Spleen (tissue), 11 donors: ENCODE data around the gene LGALS1. TPM values are rescaled to one million over a fixed set of nuclear protein-coding genes. Genes with fewer than 3 reads are reported as not detected.

Experiments
- DNase-seq: peaks from one replicate; pipeline ENCODE4 v3.0.0-alpha.2; 2020
- H3K27ac ChIP-seq, 8 donors: fragments of 200-600 bp; sonication (generic) in 7 of 8; 1 replicate in 4 of 8; 2 replicates in 4 of 8; pipeline versions ENCODE4 v1.5.0 to v1.8.0; 2016 to 2021; ENCODE audit warnings: inconsistent platforms in 4 of 8, mild to moderate bottlenecking in 4 of 8, moderate library complexity in 1 of 8
- H3K27me3 ChIP-seq, 7 donors: fragments of 200-600 bp; sonication (generic) in 6 of 7; replicated peaks in 1 of 7; 1 replicate in 4 of 7; 2 replicates in 3 of 7; pipeline versions ENCODE4 v1.5.0 to v1.8.0; 2016 to 2021; ENCODE audit warnings: inconsistent platforms in 3 of 7, mild to moderate bottlenecking in 1 of 7
- H3K36me3 ChIP-seq, 6 donors: fragments of 200-600 bp; sonication (generic) in 5 of 6; 1 replicate in 4 of 6; 2 replicates in 2 of 6; pipeline versions ENCODE4 v1.5.0 to v1.8.0; 2016 to 2021; ENCODE audit warnings: inconsistent platforms in 2 of 6
- H3K4me1 ChIP-seq, 6 donors: fragments of 200-600 bp; sonication (generic) in 5 of 6; 1 replicate in 3 of 6; 2 replicates in 3 of 6; pipeline versions ENCODE4 v1.5.0 to v1.8.0; 2016 to 2021; ENCODE audit warnings: inconsistent platforms in 3 of 6
- H3K4me3 ChIP-seq, 8 donors: fragments of 200-600 bp; sonication (generic) in 7 of 8; 1 replicate in 4 of 8; 2 replicates in 4 of 8; pipeline versions ENCODE4 v1.5.0 to v1.8.0; 2016 to 2021; ENCODE audit warnings: inconsistent platforms in 4 of 8, mild to moderate bottlenecking in 4 of 8, moderate library complexity in 2 of 8
- H3K9me3 ChIP-seq, 8 donors: fragments of 200-600 bp; sonication (generic) in 7 of 8; 1 replicate in 4 of 8; 2 replicates in 4 of 8; pipeline versions ENCODE4 v1.5.0 to v1.8.0; 2016 to 2021; ENCODE audit warnings: inconsistent platforms in 4 of 8
- POLR2A ChIP-seq, 3 donors: fragments of 450-650 bp; IDR thresholded peaks; one replicate each; pipeline ENCODE4 v1.5.1; 2017; ENCODE audit warnings: antibody characterized with exemption in 3 of 3, mild to moderate bottlenecking in 1 of 3
- POLR2AphosphoS5 ChIP-seq, 3 donors: sonication (generic); formaldehyde crosslinking; IDR thresholded peaks; one replicate each; pipeline ENCODE4 v1.5.1; 2017; ENCODE audit warnings: antibody characterized with exemption in 3 of 3
- WGBS, 5 donors: extraction: QIAGEN DNeasy Blood & Tissue Kit in 3 of 5; methylation state at CpG; one replicate each; pipeline versions ENCODE4 v1.1.5 to v1.1.7; 2013 to 2018; 5-methylcytosine and 5-hydroxymethylcytosine counted together
- intact Hi-C: fragments of 100-400 bp; cut with DNase I; formaldehyde crosslinking; loops from one replicate; pipeline ENCODE4 v1.15.0; 2023; ENCODE audit warnings: low total_unique reads
- polyA plus RNA-seq, 3 donors: library from polyadenylated mRNA; stranded (reverse); fragments of 200-250 nt; gene quantifications; one replicate each; pipeline ENCODE4 v1.2.1, GENCODE V29; 2013
- total RNA-seq, 7 donors: library from RNA; depleted of rRNA in 3 of 7; stranded (reverse); fragments of >200 nt in 3 of 7; fragmentation: NEBNext Ultra II Directional in 4 of 7; extraction: Animal tissue kit (Norgen Biotek cat#: 25700) in 4 of 7; gene quantifications; one replicate each; pipeline versions ENCODE4 v1.1.0 to v1.2.1, GENCODE V29; 2016 to 2021
- TF ChIP-seq, protein P1 (sequence below), 11 experiments: fragments of 200-600 bp in 7 of 11; fragments of 450-650 bp in 4 of 11; sonication (generic) in 4 of 11; IDR thresholded peaks in 8 of 11; conservative IDR thresholded peaks in 3 of 11; 1 replicate in 7 of 11; 2 replicates in 4 of 11; pipeline versions ENCODE4 v1.4.0 to v1.8.0; 2016 to 2021; ENCODE audit warnings: antibody characterized with exemption in 11 of 11, inconsistent platforms in 4 of 11, mild to moderate bottlenecking in 1 of 11
- donor health status: healthy with polysubstance abuse.
- donor health status: DM: no; HTN: no; CAD: no; lungs with moderate emphysema.
- donor health status: DM: no; HTN: no; CAD: no.
- donor health status: Bipolar disorder and iron deficiency.
- donor health status: healthy.
- donor health status: DM: no; HTN: no; CAD: no.
- donor health status: DM: yes; HTN: yes; CAD: no.

The LGALS1 gene
- total and polyA plus RNA-seq, 10 donors = 158 to 544 (median 394) TPM

DNA sequence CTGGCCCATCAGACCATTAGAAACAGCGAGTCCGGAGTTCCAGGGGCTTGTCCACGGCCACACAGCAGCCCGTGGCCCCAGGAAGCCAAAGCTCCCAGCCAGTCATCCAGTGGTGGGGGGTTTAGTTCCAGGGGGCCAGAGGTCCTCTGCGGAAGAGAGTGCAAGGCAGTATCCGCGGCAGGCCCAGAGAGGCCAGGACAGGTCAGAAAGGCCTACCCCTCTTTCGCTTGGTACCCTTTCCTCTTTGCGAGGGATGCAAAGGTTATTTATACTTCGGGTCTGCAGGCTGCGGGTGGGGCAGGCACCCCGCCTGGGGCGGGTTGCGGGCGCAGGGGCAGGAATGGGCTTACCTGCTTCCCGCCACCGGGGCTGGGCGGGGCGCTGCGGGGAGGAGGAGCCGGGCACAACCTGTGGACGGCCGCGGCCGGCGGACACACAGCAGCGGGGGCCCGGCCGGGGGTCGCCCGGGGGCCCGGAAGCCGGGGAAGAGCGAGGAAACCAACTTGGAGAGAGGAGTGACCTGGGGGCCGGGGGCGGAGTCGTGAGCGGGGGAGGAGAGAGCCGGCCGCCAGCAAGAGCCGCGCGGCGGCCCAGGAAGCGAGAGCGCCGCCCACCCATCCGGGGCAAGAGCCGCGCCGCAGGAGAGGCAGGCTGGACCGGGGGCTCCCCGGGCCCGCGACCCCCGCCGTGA is 36.2 kb upstream of the LGALS1 start, which contains the start of gene SH3BP1:
SH3BP1 (plus strand) TSS at position 600 of the 691 bp plus-strand sequence. CDS start 119 bp downstream, outside the sequence.
- H3K4me1 ChIP-seq = peaks cover 61 to 100% (median 94%) of the 10 kb centered on the region in 6 donors
- H3K9me3 ChIP-seq = no peaks in the 10 kb centered on the region
- intact Hi-C loops = no loop called here
- DNase-seq = peak; percentile 94
- H3K27ac ChIP-seq = peak within 1 kb of the TSS; percentile 83 to 96 (median 90)
- peaks cover 0 to 34% (median 25%) of the 10 kb centered on the region in 6 donors for H3K36me3 ChIP-seq
- H3K4me3 ChIP-seq = peak within 1 kb of the TSS; percentile 56 to 92 (median 69)
- WGBS, 5 donors = 5 to 28% (median 6%) methylated on average over 11 to 57 of the region's 57 CpGs
- H3K27me3 ChIP-seq = peaks cover 0 to 8% (median 0%) of the 10 kb centered on the region in 7 donors
- TF ChIP-seq POLR2AphosphoS5 (IDR thresholded peaks at IDR 0.05) = peak in 2 of 3 donors; percentile 61 to 70
- no peak for TF ChIP-seq POLR2A (IDR thresholded peaks at IDR 0.05)
- TF ChIP-seq, protein P1, sequence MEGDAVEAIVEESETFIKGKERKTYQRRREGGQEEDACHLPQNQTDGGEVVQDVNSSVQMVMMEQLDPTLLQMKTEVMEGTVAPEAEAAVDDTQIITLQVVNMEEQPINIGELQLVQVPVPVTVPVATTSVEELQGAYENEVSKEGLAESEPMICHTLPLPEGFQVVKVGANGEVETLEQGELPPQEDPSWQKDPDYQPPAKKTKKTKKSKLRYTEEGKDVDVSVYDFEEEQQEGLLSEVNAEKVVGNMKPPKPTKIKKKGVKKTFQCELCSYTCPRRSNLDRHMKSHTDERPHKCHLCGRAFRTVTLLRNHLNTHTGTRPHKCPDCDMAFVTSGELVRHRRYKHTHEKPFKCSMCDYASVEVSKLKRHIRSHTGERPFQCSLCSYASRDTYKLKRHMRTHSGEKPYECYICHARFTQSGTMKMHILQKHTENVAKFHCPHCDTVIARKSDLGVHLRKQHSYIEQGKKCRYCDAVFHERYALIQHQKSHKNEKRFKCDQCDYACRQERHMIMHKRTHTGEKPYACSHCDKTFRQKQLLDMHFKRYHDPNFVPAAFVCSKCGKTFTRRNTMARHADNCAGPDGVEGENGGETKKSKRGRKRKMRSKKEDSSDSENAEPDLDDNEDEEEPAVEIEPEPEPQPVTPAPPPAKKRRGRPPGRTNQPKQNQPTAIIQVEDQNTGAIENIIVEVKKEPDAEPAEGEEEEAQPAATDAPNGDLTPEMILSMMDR (IDR thresholded peaks at IDR 0.05 in 8 of 11, conservative IDR thresholded peaks at IDR 0.05 in 3 of 11) = peak in 2 of 11 experiments; percentile 14 to 32

DNA sequence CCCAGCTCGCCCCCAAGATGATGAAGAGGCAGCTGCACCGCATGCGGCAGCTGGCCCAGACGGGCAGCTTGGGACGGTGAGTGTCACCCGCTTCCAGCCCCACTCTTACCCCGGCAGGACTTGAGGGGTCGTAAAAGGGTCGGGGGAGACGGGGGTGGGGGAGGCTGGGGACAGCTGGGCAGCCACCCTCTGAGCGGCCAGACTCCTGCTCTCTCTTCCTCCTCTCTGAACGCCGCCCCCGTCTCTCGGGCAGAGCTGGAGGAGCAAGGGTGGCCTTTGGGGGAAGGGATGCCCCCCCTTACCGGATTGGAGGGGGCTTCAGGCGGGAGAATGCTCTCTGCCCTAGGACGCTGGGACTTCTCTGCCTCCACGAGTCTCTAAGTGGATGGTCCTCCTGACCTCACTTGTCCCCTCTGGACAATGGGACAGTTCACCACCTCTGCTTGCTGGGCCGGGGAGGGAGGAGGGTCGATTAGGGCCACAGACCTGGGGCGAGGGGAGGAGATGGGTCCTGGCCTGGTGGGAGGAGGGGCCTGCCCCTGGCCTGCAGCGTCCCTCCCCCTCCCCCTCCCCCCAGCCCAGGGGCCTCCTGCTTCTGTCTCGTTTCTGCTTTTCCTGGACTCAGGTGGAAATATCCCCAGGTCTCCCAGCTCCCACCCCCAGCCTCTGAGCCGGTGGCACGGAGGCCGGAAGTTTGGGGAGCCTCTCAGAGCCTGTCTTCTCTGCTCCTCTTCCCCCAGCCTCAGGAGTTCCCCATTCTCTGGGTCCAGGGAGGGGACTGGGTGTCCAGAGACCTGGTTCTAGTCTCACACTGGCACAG is 35.5 kb upstream of the LGALS1 start:
- Histone ChIP-seq H3K36me3 (peaks cover 0 to 42% (median 32%) of the 10 kb centered on the region in 6 donors), H3K27ac (peak overlapping the region; percentile 83 to 96 (median 90)), H3K4me3 (peak overlapping the region; percentile 56 to 92 (median 69)), H3K9me3 (no peaks in the 10 kb centered on the region), H3K4me1 (peaks cover 53 to 100% (median 86%) of the 10 kb centered on the region in 6 donors), H3K27me3 (peaks cover 0 to 8% (median 0%) of the 10 kb centered on the region in 7 donors)
- DNase-seq = peak; percentile 85
- intact Hi-C loops = loop anchor here (5.0 kb wide), 1 partner anchor 42 kb away; no protein-coding TSS in a partner anchor
- 2 to 6% (median 3%) methylated on average over 10 to 27 of the region's 27 CpGs for WGBS, 5 donors
- peak in 2 of 3 donors; percentile 8 to 45 for TF ChIP-seq POLR2AphosphoS5 (IDR thresholded peaks at IDR 0.05)
- TF ChIP-seq POLR2A (IDR thresholded peaks at IDR 0.05) = no peak

DNA sequence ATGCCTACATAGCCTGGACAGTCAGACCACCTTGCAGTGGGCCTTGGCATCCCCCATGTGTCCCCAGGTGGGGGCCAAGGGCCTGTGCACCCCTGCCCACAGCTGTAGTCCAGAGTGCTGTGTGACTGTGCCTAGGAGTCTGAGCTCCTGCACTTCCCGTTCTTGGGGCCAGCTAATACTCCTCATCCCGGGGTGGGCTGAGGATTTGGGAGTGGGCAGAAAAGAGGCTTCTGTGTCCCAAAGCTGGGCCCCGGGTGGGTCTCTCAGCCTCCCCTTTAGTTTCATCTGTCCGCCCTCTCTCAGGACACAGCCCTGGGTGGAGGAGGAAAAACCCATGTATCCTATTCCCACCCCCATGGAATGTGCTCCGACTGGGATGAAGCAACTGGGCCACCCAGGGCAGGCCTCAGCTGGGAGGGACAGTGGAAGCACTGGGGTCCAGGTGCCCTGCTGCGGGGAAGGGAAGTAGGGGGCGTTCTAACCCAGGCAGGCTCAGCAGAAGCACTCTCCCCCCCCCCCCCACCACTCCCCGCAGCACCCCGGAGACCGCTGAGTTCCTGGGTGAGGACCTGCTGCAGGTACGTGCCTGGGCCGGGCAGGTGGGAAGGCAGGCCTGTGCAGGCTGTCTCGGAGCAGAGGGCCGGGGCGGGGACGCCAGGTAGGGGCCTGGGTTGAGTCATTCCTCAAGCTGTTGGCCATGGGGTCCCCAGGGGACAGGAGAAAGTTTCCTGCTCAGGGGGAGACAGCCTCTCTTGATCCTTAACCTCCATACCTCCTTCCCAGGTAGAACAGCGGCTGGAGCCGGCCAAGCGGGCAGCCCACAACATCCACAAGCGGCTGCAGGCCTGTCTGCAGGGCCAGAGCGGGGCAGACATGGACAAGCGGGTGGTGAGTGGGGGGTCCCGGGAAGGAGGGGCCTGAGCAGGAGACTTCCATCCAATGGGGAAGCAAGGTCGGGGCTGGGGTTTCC is 34.6 kb upstream of the LGALS1 start:
- intact Hi-C loops = loop anchor here (5.0 kb wide), 1 partner anchor 41 kb away; no protein-coding TSS in a partner anchor
- DNase-seq = peak; percentile 84
- 63 to 73% (median 66%) methylated on average over 21 to 24 of the region's 24 CpGs for WGBS, 5 donors
- Histone ChIP-seq H3K27me3 (peaks cover 0 to 8% (median 0%) of the 10 kb centered on the region in 7 donors), H3K4me3 (peak overlapping the region; percentile 56 to 92 (median 69)), H3K27ac (peak overlapping the region; percentile 83 to 96 (median 90)), H3K36me3 (peaks cover 0 to 50% (median 41%) of the 10 kb centered on the region in 6 donors), H3K9me3 (no peaks in the 10 kb centered on the region), H3K4me1 (peaks cover 44 to 91% (median 78%) of the 10 kb centered on the region in 6 donors)
- peak in 1 of 3 donors; percentile 15 for TF ChIP-seq POLR2AphosphoS5 (IDR thresholded peaks at IDR 0.05)
- TF ChIP-seq, protein P1 (IDR thresholded peaks at IDR 0.05 in 8 of 11, conservative IDR thresholded peaks at IDR 0.05 in 3 of 11) = peak in 1 of 11 experiments; percentile 15
- TF ChIP-seq POLR2A (IDR thresholded peaks at IDR 0.05) = no peak
